Hindlimb muscle (tissue), 1 donor: ENCODE results near the gene PEMT. TPM values are rescaled to one million over a fixed set of nuclear protein-coding genes. Genes with fewer than 3 reads are reported as not detected.

Experiments
- polyA plus RNA-seq: library from polyadenylated mRNA; unstranded; fragments of 120-200 nt; gene quantifications from one replicate; pipeline ENCODE4 v1.2.1, GENCODE V29; 2013; ENCODE audit not compliant: insufficient read length

Gene PEMT
- polyA plus RNA-seq, 1 donor = 28.3 TPM

Other genes starting within 250 kb of the PEMT start
- gene MED9, start 114.7 kb downstream of the PEMT start, polyA plus RNA-seq = 17.3 TPM
- gene RASD1, start 95.3 kb downstream of the PEMT start, polyA plus RNA-seq = 6.9 TPM
- 20.1 TPM for gene RAI1, start 89.8 kb upstream of the PEMT start, polyA plus RNA-seq
- 26.3 TPM for gene SREBF1, start 245.3 kb upstream of the PEMT start, polyA plus RNA-seq